HepG2 (cell line): ENCODE results near the gene IGF2BP1. TPM values are rescaled to one million over a fixed set of nuclear protein-coding genes. Genes with fewer than 3 reads are reported as not detected.

Experiments used
- MLLT10 ChIP-seq: sonication (generic); formaldehyde crosslinking; IDR thresholded peaks from 2 replicates; pipeline ENCODE4 v1.4.0; 2020; ENCODE audit warnings: missing genetic modification reagents
- MNT ChIP-seq: fragments of 450-650 bp; IDR thresholded peaks from 2 replicates; pipeline ENCODE4 v1.6.1; 2016
- NR2F2 ChIP-seq: IDR thresholded peaks from 2 replicates; pipeline ENCODE4 v1.6.1; 2012; ENCODE audit warnings: low read depth, inconsistent platforms, borderline replicate concordance
- PLRG1 ChIP-seq: fragments of 450-650 bp; conservative IDR thresholded peaks from 2 replicates; pipeline ENCODE4 v1.6.1; 2016
- RNF219 ChIP-seq: sonication (generic); formaldehyde crosslinking; IDR thresholded peaks from 2 replicates; pipeline ENCODE4 v1.5.0; 2020; ENCODE audit warnings: mild to moderate bottlenecking, missing genetic modification reagents
- SMARCE1 ChIP-seq: fragments of 450-650 bp; IDR thresholded peaks from 2 replicates; pipeline ENCODE4 v1.6.1; 2017; ENCODE audit warnings: borderline replicate concordance
- TBX2 ChIP-seq: sonication (generic); formaldehyde crosslinking; IDR thresholded peaks from 2 replicates; pipeline ENCODE4 v1.5.0; 2020; ENCODE audit warnings: missing genetic modification reagents, mild to moderate bottlenecking, borderline replicate concordance
- ZBTB44 ChIP-seq: sonication (generic); formaldehyde crosslinking; IDR thresholded peaks from 2 replicates; pipeline ENCODE4 v1.4.0; 2020; ENCODE audit warnings: missing genetic modification reagents
- ZSCAN30 ChIP-seq: sonication (generic); formaldehyde crosslinking; IDR thresholded peaks from 2 replicates; pipeline ENCODE4 v1.5.0; 2020; ENCODE audit warnings: mild to moderate bottlenecking, missing genetic modification reagents
- polyA plus RNA-seq, 8 experiments: library from polyadenylated mRNA; depleted of rRNA in 3 of 8; stranded (reverse) in 7 of 8; unstranded in 1 of 8; fragments of >200 nt; fragmentation: Illumina TruSeq in 4 of 8; extraction: Trizol in 4 of 8; gene quantifications; 2 replicates each; pipeline versions ENCODE4 v1.2.1 to v1.2.3, GENCODE V29; 2011 to 2016; ENCODE audit warnings: low read depth in 4 of 8, missing spikeins in 1 of 8, mixed read lengths in 1 of 8; ENCODE audit not compliant: insufficient read depth in 1 of 8
- total RNA-seq, 5 experiments: library from RNA; depleted of rRNA; stranded (reverse); fragments of >200 nt; fragmentation: Illumina TruSeq; extraction: Trizol; gene quantifications; 2 replicates each; pipeline ENCODE4 v1.2.3, GENCODE V29; 2016; ENCODE audit warnings: low read depth in 1 of 5

IGF2BP1 gene
- total and polyA plus RNA-seq, 2 of the 13 experiments (the other 11 are each of a cell fraction or from before 2014, with no cell fraction given) = 29.7 to 75.1 TPM

GRCh38 chr17:49078248-49078647 lies 81.1 kb downstream of the IGF2BP1 start (continued):
- no peak for TF ChIP-seq ZSCAN30 (CRISPR knock-in tag)
- no peak for TF ChIP-seq TBX2
- TF ChIP-seq PLRG1 = no peak
- TF ChIP-seq MNT = no peak
- TF ChIP-seq MLLT10 (CRISPR knock-in tag) = no peak
- no peak for TF ChIP-seq ZBTB44 (CRISPR knock-in tag)
- no peak for TF ChIP-seq SMARCE1
- TF ChIP-seq RNF219 (CRISPR knock-in tag) = no peak
- no peak for TF ChIP-seq NR2F2
